Stimulated activated CD8-positive, alpha-beta memory T cell treated with anti-CD3 and anti-CD28 coated beads, Interleukin-7, amount 100 ng/mL, for 1 hour (primary cell): ENCODE measurements around the gene GRIK4.

Experiments
- DNase-seq, 2 donors: peaks; one replicate each; pipeline ENCODE4 v3.0.0-alpha.2; 2020; ENCODE audit warnings: low read depth in 2 of 2

The GRIK4 gene

DNA sequence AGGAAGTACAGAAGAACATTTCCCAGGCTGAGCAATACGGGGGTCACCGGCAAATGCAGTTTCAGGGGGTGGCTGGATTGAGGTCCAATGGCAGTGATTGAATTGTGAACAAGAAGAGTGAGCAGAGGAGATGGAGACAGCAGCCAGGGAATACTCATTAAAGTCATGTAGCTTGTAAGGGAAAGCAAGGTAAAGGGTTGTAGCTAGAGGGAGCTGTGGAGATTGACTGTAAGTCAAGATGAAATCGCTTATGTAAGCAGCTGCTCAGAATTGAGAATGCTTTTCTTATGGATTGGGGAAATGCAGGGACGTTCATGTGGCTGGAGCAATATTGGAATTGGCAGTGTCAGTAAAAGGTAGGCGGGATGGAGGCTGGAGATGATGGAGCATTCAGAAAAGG is 401.0 kb downstream of the GRIK4 start:
- no peak for DNase-seq

DNA sequence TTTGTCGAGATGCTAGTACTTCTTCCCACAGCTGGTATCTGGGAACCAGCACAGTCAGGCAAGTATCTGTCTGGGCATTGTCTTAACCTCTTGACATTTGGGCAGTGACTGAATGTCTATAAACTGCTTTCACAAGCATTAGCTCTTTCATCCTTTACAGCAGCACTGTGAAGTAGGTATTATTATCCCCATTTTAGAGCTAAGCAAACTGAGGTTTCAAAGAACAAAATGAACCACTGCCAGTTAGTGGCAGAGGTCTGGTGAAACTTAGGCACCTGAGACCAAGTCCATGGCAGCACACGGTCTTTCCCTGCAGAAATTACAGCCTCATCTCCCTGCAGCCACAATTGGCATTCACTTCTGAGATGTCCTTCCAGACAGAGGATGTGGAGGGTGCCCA is 401.4 kb downstream of the GRIK4 start:
- no peak for DNase-seq

DNA sequence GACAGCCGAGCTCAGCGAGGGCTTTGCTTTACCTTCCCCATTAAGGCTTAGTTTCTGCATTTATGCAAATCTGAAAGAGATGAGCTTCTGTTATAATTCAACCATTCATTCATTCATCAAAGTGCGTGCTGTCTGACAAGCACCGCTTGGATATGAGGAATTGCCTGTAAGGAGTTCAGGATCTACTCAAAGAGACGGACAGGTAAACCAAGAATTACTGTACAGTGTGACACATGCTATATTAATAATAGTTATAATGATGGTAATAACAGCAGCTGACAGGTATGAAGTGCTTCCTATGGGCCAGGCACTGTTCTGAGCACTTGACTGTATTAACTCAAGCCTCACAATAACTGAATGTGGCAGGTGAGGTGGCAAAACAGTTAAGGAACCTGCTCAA is 402.5 kb downstream of the GRIK4 start:
- DNase-seq = no peak

DNA sequence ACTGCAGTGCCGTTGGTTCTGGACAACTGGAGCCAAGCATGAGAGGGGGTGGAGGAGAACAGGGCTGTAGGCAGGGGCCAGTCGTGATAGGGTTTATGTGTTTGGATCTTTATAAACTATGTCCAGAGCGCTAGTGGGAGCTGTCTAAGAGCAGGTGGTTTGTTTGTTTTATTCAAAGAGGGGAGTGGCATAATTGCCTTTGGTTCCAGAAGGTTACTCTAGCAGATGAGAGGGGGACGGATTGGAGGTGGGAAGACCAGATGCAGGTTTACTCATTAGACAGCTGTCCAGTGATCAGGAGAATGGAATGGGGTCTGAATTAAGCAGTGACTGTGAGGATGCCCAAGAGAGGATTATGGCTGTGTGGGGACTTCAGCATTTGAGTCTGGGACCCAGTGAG is 403.1 kb downstream of the GRIK4 start:
- DNase-seq = no peak

DNA sequence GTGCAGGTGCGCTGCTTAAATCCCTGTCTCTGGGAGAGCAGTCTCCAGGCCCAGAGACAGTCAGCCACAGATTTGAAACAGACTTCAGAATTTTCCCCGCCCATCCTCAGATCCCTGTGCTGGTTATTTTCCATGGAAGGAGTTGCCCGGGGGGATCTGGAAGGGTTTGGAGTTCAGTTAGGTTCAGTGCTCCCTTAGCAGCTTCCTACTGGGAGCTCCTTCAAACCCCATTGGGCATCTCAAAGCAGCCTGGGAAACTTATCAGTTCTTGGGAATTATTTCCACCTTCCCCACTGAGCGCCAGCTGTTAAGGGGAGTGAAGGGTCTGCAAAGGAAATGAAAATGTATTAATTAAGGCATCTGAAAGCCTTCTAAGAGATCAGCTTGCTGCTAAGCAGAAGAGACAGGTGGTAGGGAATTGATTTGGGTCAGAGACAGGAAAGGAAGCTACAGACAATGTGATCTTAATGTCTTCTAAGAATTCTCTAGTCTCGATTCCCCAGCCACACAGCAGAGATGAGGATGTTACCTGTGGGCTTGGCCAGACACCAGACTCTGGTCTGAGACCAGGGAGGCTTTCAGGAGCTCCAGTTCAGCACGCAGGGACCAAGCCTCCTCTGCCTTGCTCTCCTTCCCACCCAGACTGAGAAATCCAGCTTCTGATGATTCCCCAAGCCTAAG is 406.2 kb downstream of the GRIK4 start:
- DNase-seq = no peak

DNA sequence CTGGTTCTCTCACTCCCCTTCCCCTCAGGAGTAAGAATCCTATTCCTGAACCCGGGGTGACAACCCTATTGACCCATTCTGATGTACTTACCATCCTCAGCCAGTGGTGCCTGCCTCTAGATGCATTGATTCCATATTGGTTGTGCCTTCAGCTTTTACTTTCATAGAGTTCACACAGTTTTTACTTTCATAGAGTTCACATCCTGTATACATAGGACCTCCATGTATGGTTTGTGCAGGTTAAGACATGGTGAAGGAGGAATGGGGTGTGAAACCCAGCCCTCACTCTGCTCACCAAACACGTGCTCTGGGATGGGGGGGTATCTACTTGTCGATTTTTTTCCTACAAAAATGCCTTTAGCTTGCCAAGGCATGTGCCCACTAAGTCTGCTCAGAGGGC is 406.7 kb downstream of the GRIK4 start:
- DNase-seq = no peak

DNA sequence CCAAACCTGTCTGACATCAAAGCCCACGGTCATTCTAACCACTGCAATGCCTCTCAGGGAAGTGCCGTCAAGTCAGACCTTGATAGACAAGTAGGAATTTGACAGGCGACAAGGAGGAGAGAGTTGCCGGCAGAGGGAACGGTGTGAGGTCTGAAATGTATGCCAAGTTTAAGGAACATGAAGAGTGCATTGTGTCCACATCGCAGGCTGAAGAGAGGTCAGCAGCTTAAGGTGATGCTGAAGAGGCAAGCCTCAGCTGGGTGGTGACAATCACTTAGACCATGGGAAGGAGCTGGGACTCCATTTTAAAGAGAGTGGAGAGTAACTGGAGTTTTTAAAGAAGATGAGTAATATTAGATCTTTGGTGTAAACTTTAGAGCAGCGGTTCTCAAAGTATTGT is 407.5 kb downstream of the GRIK4 start:
- no peak for DNase-seq

DNA sequence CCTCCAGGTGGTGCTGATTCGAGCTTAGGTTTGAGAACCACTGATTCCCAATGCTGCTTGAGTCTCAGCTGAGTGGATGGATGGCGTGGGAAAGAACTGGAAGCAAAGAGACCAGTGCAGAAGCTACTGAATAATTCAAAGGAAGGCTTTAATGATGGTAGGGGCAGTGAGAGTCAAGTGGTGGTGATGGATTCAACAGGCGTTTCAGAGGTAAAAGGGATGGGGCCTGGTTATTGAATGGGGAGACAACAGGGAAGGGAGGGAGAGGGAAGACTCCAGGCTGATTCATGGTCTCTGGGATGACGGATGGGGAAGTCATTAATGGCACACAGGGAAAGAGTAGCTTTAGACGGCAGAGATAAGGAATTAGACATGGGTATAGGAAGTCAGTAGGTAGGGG is 408.0 kb downstream of the GRIK4 start:
- DNase-seq = no peak

DNA sequence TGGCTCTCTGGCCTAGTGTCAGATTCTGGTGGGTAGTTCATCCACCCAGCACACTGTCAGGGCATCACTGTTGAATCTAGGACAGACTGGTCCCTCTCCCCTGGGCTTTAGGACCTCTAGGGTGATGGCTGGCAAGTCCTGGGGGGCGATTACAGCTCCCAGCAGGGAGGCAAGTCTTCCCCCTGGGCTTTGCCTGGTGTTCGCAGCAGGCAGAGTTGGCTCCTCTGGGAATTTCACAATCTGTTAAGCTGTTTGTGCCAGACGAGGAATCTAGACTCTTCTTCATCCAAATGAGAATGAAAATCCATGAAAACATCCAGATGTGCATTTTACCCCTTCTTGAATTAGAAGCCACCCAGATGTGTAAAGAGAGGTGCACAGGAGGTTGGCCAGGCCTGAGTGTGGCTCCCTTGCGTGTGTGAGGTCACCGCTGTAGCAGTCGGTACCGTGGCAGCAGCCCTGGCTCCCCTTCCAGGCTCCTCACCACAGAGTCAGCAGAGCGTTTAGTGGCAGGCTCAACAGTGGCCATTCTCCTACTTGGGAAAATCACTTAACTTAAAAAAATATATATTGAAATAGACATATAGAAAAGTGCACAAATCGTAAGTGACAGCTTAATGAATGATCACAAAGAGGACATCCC is 412.4 kb downstream of the GRIK4 start:
- DNase-seq = no peak

DNA sequence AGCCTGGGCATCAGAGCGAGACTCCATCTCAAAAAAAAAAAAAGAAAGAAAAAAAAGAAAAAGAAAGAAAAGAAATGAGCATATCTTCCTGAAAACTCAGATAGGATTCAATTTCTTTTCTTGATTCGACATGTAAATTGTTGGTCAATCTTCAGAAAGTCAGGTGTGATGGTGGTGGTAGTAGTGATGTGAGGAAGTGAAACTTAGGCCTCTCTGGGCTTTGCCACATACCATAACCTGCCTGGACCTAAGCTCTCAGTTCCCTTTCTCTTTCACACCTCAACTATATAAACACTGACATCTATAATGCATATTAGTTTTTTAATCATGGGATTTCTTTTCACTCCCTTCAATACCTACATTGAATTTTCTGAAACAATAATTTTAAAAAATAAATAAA is 414.4 kb downstream of the GRIK4 start:
- no peak for DNase-seq

DNA sequence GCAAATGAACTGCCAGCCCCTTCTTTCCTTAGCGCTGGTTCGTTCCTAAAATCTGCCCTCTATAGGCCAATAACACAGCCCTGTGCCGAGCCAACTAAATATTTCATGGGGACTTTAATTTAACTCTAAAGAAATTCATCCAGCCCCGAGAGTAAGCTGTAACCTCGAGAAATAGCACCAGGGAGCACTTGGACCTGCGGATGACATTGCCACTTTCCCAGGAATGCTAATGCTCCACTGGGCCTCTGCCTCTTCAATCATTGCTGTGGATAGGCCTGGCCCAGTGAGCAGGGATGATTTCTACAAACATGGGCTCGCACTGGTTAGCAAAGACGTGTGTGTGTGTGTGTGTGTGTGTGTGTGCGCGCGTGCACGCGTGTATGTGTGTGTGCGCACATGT is 417.1 kb downstream of the GRIK4 start:
- DNase-seq = no peak

DNA sequence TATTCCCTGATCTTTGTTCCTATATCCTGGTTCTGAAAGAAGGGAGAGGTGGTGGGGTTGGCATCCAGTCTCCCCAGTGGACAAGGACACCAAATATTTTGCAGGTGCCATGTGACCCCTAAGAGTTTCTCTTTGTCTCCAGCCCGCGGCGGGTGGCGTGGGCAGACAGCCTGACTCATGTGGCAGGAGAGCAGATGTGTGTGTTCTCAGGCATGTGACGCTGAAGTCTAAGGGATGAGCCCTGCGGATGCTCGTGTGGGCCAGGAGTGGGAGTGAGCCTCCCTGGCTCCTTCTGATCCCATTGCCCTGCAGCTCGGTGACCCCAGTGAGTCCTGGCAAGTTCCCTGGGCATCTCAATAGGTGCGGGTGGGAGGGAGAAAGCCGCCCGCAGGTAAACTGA is 417.5 kb downstream of the GRIK4 start:
- no peak for DNase-seq

DNA sequence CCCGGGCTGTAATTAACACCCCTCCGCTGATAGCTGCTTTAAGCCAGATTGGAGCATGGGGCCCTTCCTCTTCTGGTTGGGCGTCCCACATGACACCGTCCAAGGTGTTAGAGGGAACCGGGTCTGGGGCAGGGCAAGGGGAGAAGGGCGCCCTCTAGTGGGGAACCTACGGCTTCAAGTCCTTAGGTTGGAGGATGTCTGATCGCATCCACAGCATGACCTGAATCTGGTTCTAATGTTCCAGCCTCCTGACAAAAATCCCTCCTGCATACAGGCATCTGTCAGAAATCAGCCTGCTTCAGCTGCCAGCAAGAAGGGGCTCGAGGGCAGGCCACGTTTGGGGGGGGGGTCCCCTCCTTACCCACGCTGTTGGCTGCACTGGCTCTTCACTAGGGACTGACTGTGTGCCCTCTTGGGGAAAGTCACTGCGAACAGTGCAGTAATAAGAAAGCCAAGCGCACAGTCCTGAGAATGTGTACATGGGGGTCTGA is 418.2 kb downstream of the GRIK4 start:
- peak in 1 of 2 donors; percentile 15 for DNase-seq

DNA sequence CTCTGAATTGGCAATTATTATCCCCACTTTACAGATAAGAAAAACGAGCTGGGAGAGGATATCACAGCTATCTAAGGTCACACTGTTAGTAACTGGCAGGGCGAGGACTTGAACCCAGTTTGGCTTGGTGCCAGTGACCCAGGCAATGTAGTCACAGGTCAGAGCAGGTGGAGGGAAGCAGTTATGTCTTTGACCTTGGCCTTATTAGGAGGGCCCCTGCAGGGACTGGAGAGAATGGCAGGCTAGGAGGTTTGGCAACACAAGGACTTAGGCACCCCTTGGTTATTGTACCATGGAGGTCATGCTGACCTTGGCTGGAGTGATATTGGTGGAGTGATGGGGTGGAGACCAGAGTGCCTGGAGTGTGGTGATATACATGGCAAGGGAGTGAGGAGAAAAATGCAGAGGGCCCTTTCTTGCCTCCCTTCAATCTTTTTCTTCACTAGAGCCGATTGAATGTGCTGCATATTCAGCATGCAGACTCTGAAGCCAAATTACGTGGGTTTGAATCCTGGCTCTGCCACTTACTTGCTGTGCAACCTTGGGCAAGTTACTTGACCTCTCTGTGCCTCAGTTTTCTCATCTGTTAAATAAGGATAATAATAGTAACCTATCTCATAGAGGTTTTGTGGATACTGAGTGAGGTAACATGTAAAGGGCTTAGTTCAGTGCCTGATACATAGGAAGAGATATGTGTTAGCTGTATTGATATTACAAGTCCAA is 419.7 kb downstream of the GRIK4 start:
- DNase-seq = no peak

DNA sequence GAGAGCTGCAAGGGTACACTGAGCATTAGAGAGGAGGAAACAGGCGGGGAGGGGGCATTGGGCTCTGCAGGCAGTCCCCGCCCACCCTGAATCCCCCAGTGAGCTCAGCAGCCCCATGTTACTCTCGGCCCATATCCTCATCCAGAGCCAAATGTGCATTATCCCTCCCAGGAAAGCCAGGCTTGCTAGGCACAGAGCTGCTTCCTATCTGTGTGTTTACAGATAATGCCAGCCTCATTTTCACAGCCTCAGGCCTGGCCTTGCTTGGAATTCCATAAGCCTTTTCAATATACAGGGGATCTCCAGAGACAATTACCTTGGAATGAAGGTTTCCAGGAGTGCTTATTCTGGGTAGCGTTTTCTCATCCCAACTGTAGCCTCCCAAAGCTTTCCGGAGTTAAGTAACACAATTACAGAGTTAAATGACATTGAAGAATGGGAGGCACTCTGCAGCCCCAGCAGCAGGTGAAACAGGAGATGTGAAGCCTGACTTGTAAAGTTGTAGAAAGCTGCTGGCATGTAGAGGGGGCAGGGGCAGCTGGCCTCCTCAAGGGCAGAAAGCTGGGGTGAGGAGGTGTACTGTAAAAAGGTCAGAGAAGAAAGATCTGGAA is 420.9 kb downstream of the GRIK4 start:
- DNase-seq = no peak

DNA sequence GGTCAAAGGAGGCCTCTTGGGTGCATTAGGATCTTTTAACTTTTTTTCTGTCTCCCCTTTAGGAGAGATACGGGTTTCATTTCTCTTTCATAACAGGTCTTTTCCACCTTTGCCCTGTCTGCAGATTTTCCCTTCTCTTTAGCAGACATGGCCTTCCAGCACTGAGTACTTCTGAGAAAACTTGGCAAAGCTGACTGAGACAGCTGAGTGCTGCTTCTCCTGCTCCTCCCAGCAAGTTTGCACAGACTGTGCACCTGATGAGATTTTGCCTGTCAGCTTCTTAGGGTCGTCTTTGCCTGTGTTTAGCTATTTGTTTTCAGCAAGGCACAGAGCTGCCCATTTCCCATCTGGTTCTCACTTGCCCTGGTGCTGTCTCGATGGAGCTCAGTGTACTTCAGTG is 424.8 kb downstream of the GRIK4 start:
- no peak for DNase-seq

DNA sequence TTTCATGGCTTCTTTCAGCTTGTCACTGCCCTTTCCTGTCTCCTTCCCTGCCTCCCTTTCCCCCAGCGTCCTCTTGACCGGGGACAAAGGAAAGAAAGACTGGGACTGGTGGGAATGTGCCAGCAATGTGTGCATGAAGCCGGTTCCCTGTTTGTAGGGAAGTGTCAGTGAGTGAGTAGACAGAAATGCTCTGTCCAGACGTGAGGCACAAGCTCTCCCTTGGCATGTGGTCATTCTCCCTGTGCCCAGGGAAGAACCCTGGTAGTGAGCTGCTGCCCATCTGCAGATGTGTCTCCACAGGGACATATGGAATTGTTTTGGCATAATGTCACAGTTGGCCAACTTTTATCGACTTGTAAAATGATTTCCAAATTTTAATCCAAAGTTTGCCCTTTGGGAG is 426.0 kb downstream of the GRIK4 start:
- no peak for DNase-seq

DNA sequence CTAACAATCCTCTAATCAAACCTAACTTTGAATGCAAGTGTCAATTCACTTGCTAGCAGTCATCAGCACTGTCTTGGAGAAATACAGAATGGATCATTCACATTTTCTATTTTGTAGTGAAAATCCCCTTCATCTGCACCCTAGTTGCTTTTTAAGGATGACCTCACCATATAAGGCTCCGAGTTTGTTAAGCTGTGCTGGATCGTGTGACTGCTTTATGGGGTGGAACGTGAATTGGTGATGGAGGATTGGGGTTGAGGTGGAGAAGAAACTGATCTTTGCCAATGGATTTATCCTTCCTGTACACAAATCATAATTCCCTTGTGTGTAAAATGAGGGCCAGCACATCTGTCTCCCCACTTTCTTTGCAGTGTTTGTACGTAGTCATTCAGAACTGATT is 426.7 kb downstream of the GRIK4 start:
- no peak for DNase-seq

DNA sequence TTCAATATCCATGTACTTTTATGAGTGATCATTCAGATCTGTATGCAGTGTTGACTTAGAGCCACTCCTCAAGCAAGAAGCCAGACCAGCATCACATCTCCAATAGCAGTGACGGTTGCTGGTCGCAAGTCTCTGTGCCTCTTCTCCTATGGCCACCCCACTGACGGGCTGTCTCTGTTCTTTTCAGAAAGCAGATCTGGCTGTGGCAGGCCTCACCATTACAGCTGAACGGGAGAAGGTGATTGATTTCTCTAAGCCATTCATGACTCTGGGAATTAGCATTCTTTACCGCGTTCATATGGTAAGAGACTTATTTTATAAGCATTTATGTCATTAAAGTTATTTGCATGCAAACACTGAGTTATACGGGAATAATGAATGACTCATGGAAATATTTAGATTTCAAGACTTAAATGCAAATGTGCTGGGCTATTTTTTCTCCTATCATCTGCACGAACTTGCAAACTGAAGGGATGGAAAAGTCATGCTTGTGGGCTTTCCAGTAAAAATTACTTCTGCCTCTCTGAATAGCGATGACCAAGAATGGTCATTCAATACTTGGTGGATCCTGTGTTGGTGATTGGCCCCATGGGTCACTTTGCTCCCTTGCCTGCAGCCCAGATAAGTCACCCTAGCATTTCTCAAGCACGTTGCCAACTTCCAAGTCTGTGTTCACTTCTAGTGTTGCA is 428.8 kb downstream of the GRIK4 start:
- DNase-seq = no peak

DNA sequence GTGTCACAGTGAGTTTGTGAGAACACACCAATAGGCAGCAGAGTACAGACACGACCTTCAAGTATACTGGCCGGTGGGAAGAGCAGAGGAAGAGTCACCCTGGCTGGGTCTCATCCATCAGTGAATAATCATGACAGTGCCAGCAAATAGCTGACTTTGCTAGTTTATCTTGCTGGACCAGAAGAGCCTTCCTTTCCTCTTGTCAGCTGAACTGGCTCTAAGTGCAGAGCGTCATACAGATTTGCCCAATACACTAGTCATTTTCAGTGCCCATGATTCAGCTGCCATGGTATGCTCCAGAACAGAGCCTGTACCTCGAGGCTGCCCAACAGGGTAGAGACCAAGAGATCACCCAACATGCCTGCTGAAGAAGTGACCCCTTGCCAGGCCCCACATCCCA is 429.5 kb downstream of the GRIK4 start:
- no peak for DNase-seq

DNA sequence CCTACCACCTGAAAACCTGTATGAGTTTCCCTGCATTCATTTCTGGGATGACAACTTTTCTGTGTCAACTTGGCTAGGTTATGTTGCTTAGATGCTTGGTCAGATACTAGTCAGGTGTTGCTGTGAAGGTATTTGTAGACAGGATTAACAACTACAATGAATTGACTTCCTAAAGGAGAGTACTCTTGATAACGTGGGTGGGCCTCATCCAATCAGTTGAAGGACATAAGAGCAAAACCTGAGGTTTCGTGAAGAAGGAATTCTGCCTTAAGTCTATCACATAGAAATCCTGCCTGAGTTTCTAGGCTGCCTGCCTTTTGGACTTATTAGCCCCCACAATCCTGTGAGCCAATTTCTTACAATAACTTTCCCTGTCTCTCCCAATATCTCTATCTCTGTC is 431.2 kb downstream of the GRIK4 start:
- DNase-seq = no peak

DNA sequence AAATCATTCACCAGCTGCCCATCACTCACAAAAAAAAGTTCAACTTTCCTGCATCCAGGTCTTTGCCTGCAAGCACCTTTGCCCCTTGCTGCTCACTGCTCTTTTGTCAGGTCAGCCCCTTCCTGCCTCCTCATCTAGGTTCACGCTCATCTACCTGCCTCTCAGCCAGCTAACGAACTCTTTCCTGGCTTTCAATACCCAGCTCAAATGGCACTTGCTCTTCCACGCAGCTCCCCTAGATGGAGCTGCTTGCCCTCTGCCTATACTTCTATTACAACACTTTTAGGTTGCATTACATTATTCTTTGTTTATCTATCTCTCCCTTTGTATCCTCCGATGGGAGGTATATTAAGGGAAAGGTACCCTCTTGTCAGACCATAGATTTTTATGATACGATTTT is 433.5 kb downstream of the GRIK4 start:
- DNase-seq = no peak
